GM23338 (cell line): ENCODE measurements around the gene CCDC169. TPM values are rescaled to one million over a fixed set of nuclear protein-coding genes. Genes with fewer than 3 reads are reported as not detected.

Experiments used
- ATAC-seq: fragments of 200-7000 bp; cut with Tn5 transposase; 3 replicates; pipeline ENCODE4 v1.9.1; 2020
- DNase-seq: peaks from one replicate; pipeline ENCODE4 v3.0.0-alpha.2; 2015; ENCODE audit warnings: low spot score
- H2AFZ ChIP-seq: fragments of 200-600 bp; sonication (generic); 2 replicates; pipeline ENCODE4 v1.8.0; 2016; ENCODE audit warnings: antibody characterized with exemption, mild to moderate bottlenecking, moderate library complexity
- H3F3A ChIP-seq: fragments of 200-600 bp; sonication (generic); replicated peaks from 2 replicates; pipeline ENCODE4 v1.8.0; 2017; ENCODE audit warnings: antibody characterized with exemption, mixed run types, low read depth
- H3K27ac ChIP-seq: fragments of 200-600 bp; sonication (generic); 2 replicates; pipeline ENCODE4 v1.6.1; 2016; ENCODE audit warnings: low read depth
- H3K27me3 ChIP-seq: fragments of 200-600 bp; sonication (generic); 2 replicates; pipeline ENCODE4 v1.8.0; 2016; ENCODE audit warnings: mild to moderate bottlenecking, mixed run types, moderate library complexity; ENCODE audit not compliant: insufficient read depth
- H3K36me3 ChIP-seq: fragments of 200-600 bp; sonication (generic); 2 replicates; pipeline ENCODE4 v1.8.0; 2016; ENCODE audit warnings: mild to moderate bottlenecking; ENCODE audit not compliant: insufficient read depth
- H3K4me1 ChIP-seq: fragments of 200-600 bp; sonication (generic); 2 replicates; pipeline ENCODE4 v1.8.0; 2016; ENCODE audit warnings: mild to moderate bottlenecking, moderate library complexity; ENCODE audit not compliant: insufficient read depth
- H3K4me2 ChIP-seq: fragments of 200-600 bp; sonication (generic); 2 replicates; pipeline ENCODE4 v1.7.1; 2017; ENCODE audit warnings: mixed run types
- H3K4me3 ChIP-seq: fragments of 200-600 bp; sonication (generic); 2 replicates; pipeline ENCODE4 v1.6.1; 2016; ENCODE audit warnings: mixed run types
- H3K79me2 ChIP-seq: fragments of 200-600 bp; sonication (generic); replicated peaks from 2 replicates; pipeline ENCODE4 v1.8.0; 2017; ENCODE audit warnings: mild to moderate bottlenecking; ENCODE audit not compliant: insufficient read depth
- H3K9me2 ChIP-seq: fragments of 200-600 bp; sonication (generic); 2 replicates; pipeline ENCODE4 v1.8.0; 2017; ENCODE audit not compliant: insufficient read depth
- H4K20me1 ChIP-seq: fragments of 200-600 bp; sonication (generic); replicated peaks from 2 replicates; pipeline ENCODE4 v1.8.0; 2017; ENCODE audit warnings: mild to moderate bottlenecking; ENCODE audit not compliant: insufficient read depth
- H3K27ac Mint-ChIP-seq: 2 replicates; pipeline ENCODE4 v1.8.0; 2020; ENCODE audit warnings: inconsistent platforms, mild to moderate bottlenecking, moderate library complexity, mixed read lengths
- H3K27me3 Mint-ChIP-seq: 3 replicates; pipeline ENCODE4 v1.8.0; 2022; ENCODE audit warnings: low read depth, mild to moderate bottlenecking, moderate library complexity, mixed read lengths, inconsistent platforms; ENCODE audit not compliant: insufficient read depth, poor library complexity
- H3K36me3 Mint-ChIP-seq: 3 replicates; pipeline ENCODE4 v1.8.0; 2021; ENCODE audit warnings: low read depth, mild to moderate bottlenecking, inconsistent platforms, moderate library complexity, mixed read lengths
- H3K4me1 Mint-ChIP-seq: 3 replicates; pipeline ENCODE4 v1.8.0; 2020; ENCODE audit warnings: mild to moderate bottlenecking, inconsistent platforms, mixed read lengths
- H3K4me3 Mint-ChIP-seq: 3 replicates; pipeline ENCODE4 v1.8.0; 2021; ENCODE audit warnings: moderate library complexity, mild to moderate bottlenecking, inconsistent platforms, mixed read lengths
- H3K9me3 Mint-ChIP-seq: 3 replicates; pipeline ENCODE4 v1.8.0; 2020; ENCODE audit warnings: moderate library complexity, mild to moderate bottlenecking, inconsistent platforms, mixed read lengths
- CTCF ChIP-seq, 2 experiments: fragments of 200-600 bp in 1 of 2; sonication (generic) in 1 of 2; conservative IDR thresholded peaks; 2 replicates each; pipeline versions ENCODE4 v1.5.1 to v1.6.1; 2016 to 2017; ENCODE audit warnings: antibody characterized with exemption in 2 of 2, low read depth in 2 of 2, mild to moderate bottlenecking in 2 of 2, moderate library complexity in 1 of 2
- EZH2 ChIP-seq: fragments of 200-600 bp; sonication (generic); IDR thresholded peaks from one replicate; pipeline ENCODE4 v1.8.0; 2017; ENCODE audit warnings: antibody characterized with exemption, mild to moderate bottlenecking, low read depth; ENCODE audit not compliant: unreplicated experiment
- NANOG ChIP-seq: IDR thresholded peaks from 2 replicates; pipeline ENCODE4 v1.6.1; 2016; ENCODE audit warnings: antibody characterized with exemption, borderline replicate concordance
- POLR2AphosphoS5 ChIP-seq: IDR thresholded peaks from 2 replicates; pipeline ENCODE4 v1.6.1; 2016; ENCODE audit warnings: antibody characterized with exemption, low read depth
- ZNF114 ChIP-seq: fragments of 250-450 bp; sonication (Bioruptor Pico); IDR thresholded peaks from 2 replicates; pipeline ENCODE4 v1.5.0; 2020; ENCODE audit warnings: mild to moderate bottlenecking, moderate library complexity
- ZNF331 ChIP-seq: fragments of 250-450 bp; sonication (Bioruptor Pico); IDR thresholded peaks from 2 replicates; pipeline ENCODE4 v1.5.0; 2020; ENCODE audit warnings: low read depth, mild to moderate bottlenecking, moderate library complexity
- polyA plus RNA-seq: library from polyadenylated mRNA; unstranded; fragments of >200 nt; fragmentation: Nextera tagmentation; extraction: Ambion mirVana; gene quantifications from 2 replicates; pipeline ENCODE4 v1.2.1, GENCODE V29; 2016
- total RNA-seq: library from RNA; depleted of rRNA; stranded (reverse); fragments of >200 nt; shearing (Covaris generic); gene quantifications from 2 replicates; pipeline ENCODE4 v1.2.3, GENCODE V29; 2014
- TF ChIP-seq, protein P1 (sequence below): fragments of 250-450 bp; sonication (Bioruptor Pico); IDR thresholded peaks from 2 replicates; pipeline ENCODE4 v1.5.0; 2020; ENCODE audit warnings: mild to moderate bottlenecking, moderate library complexity

CCDC169 gene
- total and polyA plus RNA-seq, 2 experiments from 2014 or later: 48.5 to 61.2 TPM

DNA sequence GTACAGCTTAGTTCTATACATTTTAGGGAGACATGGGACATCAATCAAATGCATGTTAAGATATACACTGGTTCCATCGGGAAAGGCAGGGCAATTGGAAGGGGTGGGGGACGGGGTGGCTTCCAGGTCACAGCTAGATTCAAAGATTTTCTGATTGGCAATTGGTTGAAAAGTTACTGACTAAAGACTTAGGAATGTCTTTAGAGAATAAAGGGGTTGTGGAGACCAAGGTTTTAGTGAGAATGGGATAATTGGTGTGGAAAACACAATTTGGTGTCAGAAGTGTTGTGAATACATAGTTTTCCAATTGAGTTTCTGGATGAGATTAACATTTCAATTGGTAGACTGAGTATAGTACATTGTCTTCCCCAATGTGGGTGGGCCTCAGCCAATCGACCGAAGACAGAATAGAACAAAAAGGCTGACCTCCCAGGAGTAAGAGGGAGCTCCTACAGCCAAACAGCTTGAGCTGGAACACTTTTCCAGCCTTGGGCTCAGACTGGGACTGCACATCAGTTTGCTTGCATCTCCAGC is 988 bp upstream of the CCDC169 start:
- Mint-ChIP-seq H3K4me1 (peaks cover 34% of the 10 kb centered on the region), H3K4me3 (peak overlapping the region; percentile 84), H3K27ac (peak overlapping the region; percentile 80), H3K36me3 (peaks cover 16% of the 10 kb centered on the region), H3K9me3 (no peaks in the 10 kb centered on the region), H3K27me3 (peaks cover 14% of the 10 kb centered on the region)
- TF ChIP-seq POLR2AphosphoS5: peak; percentile 58
- peak; percentile 97 for TF ChIP-seq NANOG
- TF ChIP-seq, protein P1, sequence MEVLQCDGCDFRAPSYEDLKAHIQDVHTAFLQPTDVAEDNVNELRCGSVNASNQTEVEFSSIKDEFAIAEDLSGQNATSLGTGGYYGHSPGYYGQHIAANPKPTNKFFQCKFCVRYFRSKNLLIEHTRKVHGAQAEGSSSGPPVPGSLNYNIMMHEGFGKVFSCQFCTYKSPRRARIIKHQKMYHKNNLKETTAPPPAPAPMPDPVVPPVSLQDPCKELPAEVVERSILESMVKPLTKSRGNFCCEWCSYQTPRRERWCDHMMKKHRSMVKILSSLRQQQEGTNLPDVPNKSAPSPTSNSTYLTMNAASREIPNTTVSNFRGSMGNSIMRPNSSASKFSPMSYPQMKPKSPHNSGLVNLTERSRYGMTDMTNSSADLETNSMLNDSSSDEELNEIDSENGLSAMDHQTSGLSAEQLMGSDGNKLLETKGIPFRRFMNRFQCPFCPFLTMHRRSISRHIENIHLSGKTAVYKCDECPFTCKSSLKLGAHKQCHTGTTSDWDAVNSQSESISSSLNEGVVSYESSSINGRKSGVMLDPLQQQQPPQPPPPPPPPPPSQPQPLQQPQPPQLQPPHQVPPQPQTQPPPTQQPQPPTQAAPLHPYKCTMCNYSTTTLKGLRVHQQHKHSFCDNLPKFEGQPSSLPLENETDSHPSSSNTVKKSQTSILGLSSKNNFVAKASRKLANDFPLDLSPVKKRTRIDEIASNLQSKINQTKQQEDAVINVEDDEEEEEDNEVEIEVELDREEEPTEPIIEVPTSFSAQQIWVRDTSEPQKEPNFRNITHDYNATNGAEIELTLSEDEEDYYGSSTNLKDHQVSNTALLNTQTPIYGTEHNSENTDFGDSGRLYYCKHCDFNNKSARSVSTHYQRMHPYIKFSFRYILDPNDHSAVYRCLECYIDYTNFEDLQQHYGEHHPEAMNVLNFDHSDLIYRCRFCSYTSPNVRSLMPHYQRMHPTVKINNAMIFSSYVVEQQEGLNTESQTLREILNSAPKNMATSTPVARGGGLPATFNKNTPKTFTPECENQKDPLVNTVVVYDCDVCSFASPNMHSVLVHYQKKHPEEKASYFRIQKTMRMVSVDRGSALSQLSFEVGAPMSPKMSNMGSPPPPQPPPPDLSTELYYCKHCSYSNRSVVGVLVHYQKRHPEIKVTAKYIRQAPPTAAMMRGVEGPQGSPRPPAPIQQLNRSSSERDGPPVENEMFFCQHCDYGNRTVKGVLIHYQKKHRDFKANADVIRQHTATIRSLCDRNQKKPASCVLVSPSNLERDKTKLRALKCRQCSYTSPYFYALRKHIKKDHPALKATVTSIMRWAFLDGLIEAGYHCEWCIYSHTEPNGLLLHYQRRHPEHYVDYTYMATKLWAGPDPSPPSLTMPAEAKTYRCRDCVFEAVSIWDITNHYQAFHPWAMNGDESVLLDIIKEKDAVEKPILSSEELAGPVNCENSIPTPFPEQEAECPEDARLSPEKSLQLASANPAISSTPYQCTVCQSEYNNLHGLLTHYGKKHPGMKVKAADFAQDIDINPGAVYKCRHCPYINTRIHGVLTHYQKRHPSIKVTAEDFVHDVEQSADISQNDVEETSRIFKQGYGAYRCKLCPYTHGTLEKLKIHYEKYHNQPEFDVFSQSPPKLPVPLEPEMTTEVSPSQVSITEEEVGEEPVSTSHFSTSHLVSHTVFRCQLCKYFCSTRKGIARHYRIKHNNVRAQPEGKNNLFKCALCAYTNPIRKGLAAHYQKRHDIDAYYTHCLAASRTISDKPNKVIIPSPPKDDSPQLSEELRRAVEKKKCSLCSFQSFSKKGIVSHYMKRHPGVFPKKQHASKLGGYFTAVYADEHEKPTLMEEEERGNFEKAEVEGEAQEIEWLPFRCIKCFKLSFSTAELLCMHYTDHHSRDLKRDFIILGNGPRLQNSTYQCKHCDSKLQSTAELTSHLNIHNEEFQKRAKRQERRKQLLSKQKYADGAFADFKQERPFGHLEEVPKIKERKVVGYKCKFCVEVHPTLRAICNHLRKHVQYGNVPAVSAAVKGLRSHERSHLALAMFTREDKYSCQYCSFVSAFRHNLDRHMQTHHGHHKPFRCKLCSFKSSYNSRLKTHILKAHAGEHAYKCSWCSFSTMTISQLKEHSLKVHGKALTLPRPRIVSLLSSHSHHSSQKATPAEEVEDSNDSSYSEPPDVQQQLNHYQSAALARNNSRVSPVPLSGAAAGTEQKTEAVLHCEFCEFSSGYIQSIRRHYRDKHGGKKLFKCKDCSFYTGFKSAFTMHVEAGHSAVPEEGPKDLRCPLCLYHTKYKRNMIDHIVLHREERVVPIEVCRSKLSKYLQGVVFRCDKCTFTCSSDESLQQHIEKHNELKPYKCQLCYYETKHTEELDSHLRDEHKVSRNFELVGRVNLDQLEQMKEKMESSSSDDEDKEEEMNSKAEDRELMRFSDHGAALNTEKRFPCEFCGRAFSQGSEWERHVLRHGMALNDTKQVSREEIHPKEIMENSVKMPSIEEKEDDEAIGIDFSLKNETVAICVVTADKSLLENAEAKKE (CRISPR knock-in tag): peak; percentile 2; the same call in 1 of the 2 replicates
- no peak for TF ChIP-seq EZH2
- no peak for TF ChIP-seq ZNF114 (CRISPR knock-in tag)
- no peak for TF ChIP-seq ZNF331 (CRISPR knock-in tag)
- TF ChIP-seq CTCF (conservative IDR thresholded peaks at IDR 0.05; ENCODE audit: low read depth in 2 of 2): no peak
- Histone ChIP-seq H3K27me3 (no peaks in the 10 kb centered on the region), H4K20me1 (no peaks in the 10 kb centered on the region), H3K4me3 (peak overlapping the region; percentile 58), H3K9me2 (no peaks in the 10 kb centered on the region), H3K4me1 (peaks cover 43% of the 10 kb centered on the region), H3K27ac (peak overlapping the region; percentile 98), H3K36me3 (peaks cover 10% of the 10 kb centered on the region; the same call in 1 of the 2 replicates), H3K79me2 (peaks cover 35% of the 10 kb centered on the region), H2AFZ (no peak overlapping the region), H3K4me2 (peak overlapping the region; percentile 73), H3F3A (peaks cover 13% of the 10 kb centered on the region; the same call in 1 of the 2 replicates)
- peak; percentile 73 for ATAC-seq
- peak; percentile 90 for DNase-seq
